ENCODE data around the gene CHD9.

Gene CHD9

GRCh38 chr16:53081686-53082407, 27.1 kb downstream of the CHD9 start:
- no peak for TF ChIP-seq MAX (IDR thresholded peaks at IDR 0.05; ENCODE audit: low read depth, low read length)
- TF ChIP-seq MYC (IDR thresholded peaks at IDR 0.05; ENCODE audit: low read depth, low read length), result no peak
- TF ChIP-seq POLR2A (IDR thresholded peaks at IDR 0.05; ENCODE audit: extremely low read depth, insufficient read length), result no peak
- TF ChIP-seq CTCF (IDR thresholded peaks at IDR 0.05; ENCODE audit: low read depth, low read length), result no peak
- H3K4me3 ChIP-seq (ENCODE audit: low read depth, low read length), result no peak overlapping the region
- DNase-seq (ENCODE audit: low read depth), result no peak

- DNase-seq (ENCODE audit: low read depth), result no peak
- no peak overlapping the region for H3K4me3 ChIP-seq (ENCODE audit: low read depth, low read length)
- TF ChIP-seq CTCF (IDR thresholded peaks at IDR 0.05; ENCODE audit: low read depth, low read length), result no peak
- TF ChIP-seq MAX (IDR thresholded peaks at IDR 0.05; ENCODE audit: low read depth, low read length), result no peak
- no peak for TF ChIP-seq POLR2A (IDR thresholded peaks at IDR 0.05; ENCODE audit: extremely low read depth, insufficient read length)
- TF ChIP-seq MYC (IDR thresholded peaks at IDR 0.05; ENCODE audit: low read depth, low read length), result no peak
Measured at GRCh38 chr16:53082509-53082908, 27.7 kb downstream of the CHD9 start.

GRCh38 chr16:53083119-53083518, 28.3 kb downstream of the CHD9 start:
- no peak for DNase-seq (ENCODE audit: low read depth)
- H3K4me3 ChIP-seq (ENCODE audit: low read depth, low read length), result no peak overlapping the region
- TF ChIP-seq MYC (IDR thresholded peaks at IDR 0.05; ENCODE audit: low read depth, low read length) (no peak), CTCF (IDR thresholded peaks at IDR 0.05; ENCODE audit: low read depth, low read length) (no peak), MAX (IDR thresholded peaks at IDR 0.05; ENCODE audit: low read depth, low read length) (no peak), POLR2A (IDR thresholded peaks at IDR 0.05; ENCODE audit: extremely low read depth, insufficient read length) (no peak)

GRCh38 chr16:53084141-53084541, 29.4 kb downstream of the CHD9 start:
- no peak for TF ChIP-seq MAX (IDR thresholded peaks at IDR 0.05; ENCODE audit: low read depth, low read length)
- TF ChIP-seq MYC (IDR thresholded peaks at IDR 0.05; ENCODE audit: low read depth, low read length), result no peak
- TF ChIP-seq POLR2A (IDR thresholded peaks at IDR 0.05; ENCODE audit: extremely low read depth, insufficient read length), result no peak
- TF ChIP-seq CTCF (IDR thresholded peaks at IDR 0.05; ENCODE audit: low read depth, low read length), result no peak
- no peak overlapping the region for H3K4me3 ChIP-seq (ENCODE audit: low read depth, low read length)
- no peak for DNase-seq (ENCODE audit: low read depth)

GRCh38 chr16:53084746-53085334, 30.0 kb downstream of the CHD9 start:
- H3K4me3 ChIP-seq (ENCODE audit: low read depth, low read length), result no peak overlapping the region
- TF ChIP-seq MAX (IDR thresholded peaks at IDR 0.05; ENCODE audit: low read depth, low read length), result no peak
- no peak for TF ChIP-seq CTCF (IDR thresholded peaks at IDR 0.05; ENCODE audit: low read depth, low read length)
- TF ChIP-seq MYC (IDR thresholded peaks at IDR 0.05; ENCODE audit: low read depth, low read length), result no peak
- TF ChIP-seq POLR2A (IDR thresholded peaks at IDR 0.05; ENCODE audit: extremely low read depth, insufficient read length), result no peak
- no peak for DNase-seq (ENCODE audit: low read depth)
